K562 treated with DMSO at 1 percent for 48 hours (cell line): Measurements from ENCODE around the gene HS3ST5. TPM values are rescaled to one million over a fixed set of nuclear protein-coding genes. Genes with fewer than 3 reads are reported as not detected.

Experiments used
- total RNA-seq: library from RNA; unstranded; fragments of 300-600 nt; gene quantifications from 2 replicates; pipeline ENCODE4 v1.2.3, GENCODE V29; 2022; ENCODE audit warnings: low replicate concordance; ENCODE audit errors: extremely low read depth

Gene HS3ST5, protein sequence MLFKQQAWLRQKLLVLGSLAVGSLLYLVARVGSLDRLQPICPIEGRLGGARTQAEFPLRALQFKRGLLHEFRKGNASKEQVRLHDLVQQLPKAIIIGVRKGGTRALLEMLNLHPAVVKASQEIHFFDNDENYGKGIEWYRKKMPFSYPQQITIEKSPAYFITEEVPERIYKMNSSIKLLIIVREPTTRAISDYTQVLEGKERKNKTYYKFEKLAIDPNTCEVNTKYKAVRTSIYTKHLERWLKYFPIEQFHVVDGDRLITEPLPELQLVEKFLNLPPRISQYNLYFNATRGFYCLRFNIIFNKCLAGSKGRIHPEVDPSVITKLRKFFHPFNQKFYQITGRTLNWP
- not detected in 2 replicates for total RNA-seq

DNA sequence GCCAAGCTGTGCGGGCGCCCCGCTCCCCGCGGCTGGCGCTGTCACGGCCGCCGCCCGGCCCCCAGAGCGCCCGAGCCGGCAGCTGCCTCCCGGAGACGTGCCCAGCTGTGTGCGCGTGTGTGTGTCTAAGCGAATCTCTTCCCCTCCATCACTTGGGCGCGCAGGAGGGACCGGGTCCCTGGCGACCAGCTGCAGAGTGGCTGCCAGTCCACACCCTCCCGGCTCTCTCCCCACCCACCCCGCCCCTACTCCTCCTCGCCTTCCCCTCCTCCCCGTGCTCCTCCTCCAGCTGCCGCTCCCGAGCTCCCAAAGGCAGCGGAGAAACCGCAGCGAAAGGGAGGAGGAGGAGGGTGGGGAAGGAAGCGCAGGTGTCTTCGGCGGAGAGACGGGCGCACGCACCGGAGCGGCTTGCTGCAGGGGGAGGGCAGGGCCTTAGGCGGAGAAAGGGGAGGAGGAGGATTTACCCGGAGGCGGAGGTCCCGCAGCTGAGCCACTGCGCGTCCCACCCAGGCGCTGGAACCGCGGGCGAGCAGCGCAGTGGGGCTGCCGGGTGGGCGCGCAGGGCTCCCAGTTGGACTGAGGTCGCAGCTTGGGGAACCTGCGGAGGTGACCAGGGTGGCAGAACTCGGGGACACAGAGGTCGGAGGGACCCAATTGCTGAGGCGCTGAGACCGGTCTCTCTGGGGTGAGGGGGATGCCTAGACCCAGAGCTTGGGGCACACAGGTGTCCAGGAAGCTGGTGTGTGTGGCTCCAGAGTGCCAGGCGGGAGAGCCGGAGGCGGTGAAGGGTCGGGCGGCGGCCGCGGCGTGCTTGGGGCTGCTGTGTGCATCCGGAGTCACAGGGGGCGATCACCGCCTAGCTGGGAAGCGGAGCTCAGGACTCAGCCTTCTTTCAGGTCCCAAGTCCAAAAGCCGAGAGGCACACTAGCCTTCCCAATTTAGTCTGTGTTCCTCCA lies at the start of gene HS3ST5:
Gene HS3ST5 (minus strand): TSS at position 198 of the 956 bp plus-strand sequence. CDS start 280,178 bp downstream, outside the sequence.

